ES-I3 (cell line): ENCODE measurements around the gene HMOX1.
"Not testable (repeated sequence)": the region's sequence is repeated elsewhere in the genome, so short reads cannot be mapped to it uniquely, and the experiment has no call there.

ENCODE experiments used
- H3K36me3 ChIP-seq: 2 replicates; pipeline ENCODE4 v1.6.1; 2013; ENCODE audit warnings: mild to moderate bottlenecking, low read length, control low read depth, moderate library complexity; ENCODE audit not compliant: insufficient read depth
- H3K4me1 ChIP-seq: 2 replicates; pipeline ENCODE4 v1.6.1; 2013; ENCODE audit warnings: mild to moderate bottlenecking, control low read depth, low read length; ENCODE audit not compliant: insufficient read depth
- H3K9ac ChIP-seq: 2 replicates; pipeline ENCODE4 v1.6.1; 2013; ENCODE audit warnings: low read depth, mild to moderate bottlenecking, low read length, moderate library complexity
- H3K9me3 ChIP-seq: 2 replicates; pipeline ENCODE4 v1.6.1; 2013; ENCODE audit warnings: mild to moderate bottlenecking, low read length, moderate library complexity; ENCODE audit not compliant: control insufficient read depth, insufficient read depth

HMOX1 gene

GRCh38 chr22:35361001-35361558 is 19.8 kb upstream of the HMOX1 start:
- H3K36me3 ChIP-seq = no peaks in the 10 kb centered on the region; the same call in 1 of the 2 replicates
- no peak overlapping the region for H3K9ac ChIP-seq

GRCh38 chr22:35363566-35364086 is 17.3 kb upstream of the HMOX1 start:
- Histone ChIP-seq H3K4me1 (peaks cover 6% of the 10 kb centered on the region; the same call in 1 of the 2 replicates), H3K9ac (no peak overlapping the region), H3K36me3 (no peaks in the 10 kb centered on the region; the same call in 1 of the 2 replicates), H3K9me3 (no peaks in the 10 kb centered on the region)

More at GRCh38 chr22:35361001-35361558, 19.8 kb upstream of the HMOX1 start:
- no peaks in the 10 kb centered on the region for H3K9me3 ChIP-seq
- H3K4me1 ChIP-seq = peaks cover 6% of the 10 kb centered on the region; the same call in 1 of the 2 replicates

- not testable (repeated sequence) for H3K36me3 ChIP-seq, H3K9me3 ChIP-seq, H3K9ac ChIP-seq, H3K4me1 ChIP-seq
These were observed 16.7 kb upstream of the HMOX1 start for GRCh38 chr22:35364230-35364629.

- Histone ChIP-seq H3K4me1 (peaks cover 12% of the 10 kb centered on the region; the same call in 1 of the 2 replicates), H3K9ac (no peak overlapping the region), H3K36me3 (no peaks in the 10 kb centered on the region; the same call in 1 of the 2 replicates), H3K9me3 (no peaks in the 10 kb centered on the region)
These were observed 13.5 kb upstream of the HMOX1 start for GRCh38 chr22:35367331-35367886.

- no peak overlapping the region for H3K9ac ChIP-seq
- H3K4me1 ChIP-seq = peaks cover 12% of the 10 kb centered on the region; the same call in 1 of the 2 replicates
- H3K36me3 ChIP-seq = no peaks in the 10 kb centered on the region
- H3K9me3 ChIP-seq = no peaks in the 10 kb centered on the region
These were observed 12.5 kb upstream of the HMOX1 start for GRCh38 chr22:35368386-35368785.

GRCh38 chr22:35369996-35370395 is 10.9 kb upstream of the HMOX1 start:
- H3K36me3 ChIP-seq = no peaks in the 10 kb centered on the region
- peaks cover 13% of the 10 kb centered on the region for H3K4me1 ChIP-seq

GRCh38 chr22:35373781-35374180 is 7.1 kb upstream of the HMOX1 start:
- H3K36me3 ChIP-seq = no peaks in the 10 kb centered on the region
- H3K4me1 ChIP-seq = peaks cover 40% of the 10 kb centered on the region
- H3K9me3 ChIP-seq = no peaks in the 10 kb centered on the region
- no peak overlapping the region for H3K9ac ChIP-seq

More at GRCh38 chr22:35369996-35370395, 10.9 kb upstream of the HMOX1 start:
- Histone ChIP-seq H3K9me3 (no peaks in the 10 kb centered on the region), H3K9ac (no peak overlapping the region)

- Histone ChIP-seq H3K9ac (no peak overlapping the region), H3K9me3 (no peaks in the 10 kb centered on the region), H3K36me3 (no peaks in the 10 kb centered on the region), H3K4me1 (peaks cover 41% of the 10 kb centered on the region)
These were observed 5.9 kb upstream of the HMOX1 start for GRCh38 chr22:35375031-35375430.

- no peaks in the 10 kb centered on the region for H3K36me3 ChIP-seq
- peaks cover 43% of the 10 kb centered on the region for H3K4me1 ChIP-seq
- no peak overlapping the region for H3K9ac ChIP-seq
- no peaks in the 10 kb centered on the region for H3K9me3 ChIP-seq
These were observed 5.4 kb upstream of the HMOX1 start for GRCh38 chr22:35375526-35375925.

- Histone ChIP-seq H3K9me3 (no peaks in the 10 kb centered on the region), H3K4me1 (peaks cover 49% of the 10 kb centered on the region), H3K36me3 (no peaks in the 10 kb centered on the region), H3K9ac (peak overlapping the region; percentile 26; the same call in 1 of the 2 replicates)
These were observed 4.0 kb upstream of the HMOX1 start for GRCh38 chr22:35376728-35377472.

- Histone ChIP-seq H3K36me3 (no peaks in the 10 kb centered on the region), H3K9ac (no peak overlapping the region; the same call in 1 of the 2 replicates), H3K9me3 (no peaks in the 10 kb centered on the region), H3K4me1 (peaks cover 52% of the 10 kb centered on the region)
These were observed 3.2 kb upstream of the HMOX1 start for GRCh38 chr22:35377735-35378134.

- Histone ChIP-seq H3K9me3 (no peaks in the 10 kb centered on the region), H3K9ac (no peak overlapping the region), H3K4me1 (peaks cover 52% of the 10 kb centered on the region), H3K36me3 (peaks cover 5% of the 10 kb centered on the region; the same call in 1 of the 2 replicates)
These were observed 2.3 kb upstream of the HMOX1 start for GRCh38 chr22:35378621-35379020.

GRCh38 chr22:35379146-35379993 is 1.5 kb upstream of the HMOX1 start:
- Histone ChIP-seq H3K4me1 (peaks cover 52% of the 10 kb centered on the region), H3K36me3 (peaks cover 6% of the 10 kb centered on the region; the same call in 1 of the 2 replicates), H3K9me3 (no peaks in the 10 kb centered on the region), H3K9ac (no peak overlapping the region)

GRCh38 chr22:35380013-35380412 is 883 bp upstream of the HMOX1 start:
- Histone ChIP-seq H3K9ac (no peak overlapping the region), H3K4me1 (peaks cover 51% of the 10 kb centered on the region), H3K36me3 (peaks cover 6% of the 10 kb centered on the region; the same call in 1 of the 2 replicates), H3K9me3 (no peaks in the 10 kb centered on the region)
